ENCODE measurements around the gene BRINP2. TPM values are rescaled to one million over a fixed set of nuclear protein-coding genes. Genes with fewer than 3 reads are reported as not detected.
A peak's percentile ranks its signal among the peaks of the same experiment; 100 is the strongest.

BRINP2 gene
- total RNA-seq, 1 donor from 2014 or later, result 17.1 TPM

GRCh38 chr1:177163844-177164379, 6.8 kb upstream of the BRINP2 start:
- DNase-seq (ENCODE audit: low spot score in 2 of 2) (no peak), FAIRE-seq (no peak)

- FAIRE-seq (no peak), DNase-seq (ENCODE audit: low spot score in 2 of 2) (peak; percentile 54 to 55)
Measured at GRCh38 chr1:177164380-177165068, 6.2 kb upstream of the BRINP2 start, which contains the start of gene ASTN1. Gene ASTN1, minus strand, starts transcription at chr1:177164712. Its CDS starts 36 bp downstream, at chr1:177164676.

GRCh38 chr1:177165069-177165439, 5.7 kb upstream of the BRINP2 start:
- FAIRE-seq (no peak), DNase-seq (ENCODE audit: low spot score in 2 of 2) (no peak)

- FAIRE-seq (no peak), DNase-seq (ENCODE audit: low spot score in 2 of 2) (no peak)
Measured at GRCh38 chr1:177171536-177172123, 872 bp downstream of the BRINP2 start.

DNA sequence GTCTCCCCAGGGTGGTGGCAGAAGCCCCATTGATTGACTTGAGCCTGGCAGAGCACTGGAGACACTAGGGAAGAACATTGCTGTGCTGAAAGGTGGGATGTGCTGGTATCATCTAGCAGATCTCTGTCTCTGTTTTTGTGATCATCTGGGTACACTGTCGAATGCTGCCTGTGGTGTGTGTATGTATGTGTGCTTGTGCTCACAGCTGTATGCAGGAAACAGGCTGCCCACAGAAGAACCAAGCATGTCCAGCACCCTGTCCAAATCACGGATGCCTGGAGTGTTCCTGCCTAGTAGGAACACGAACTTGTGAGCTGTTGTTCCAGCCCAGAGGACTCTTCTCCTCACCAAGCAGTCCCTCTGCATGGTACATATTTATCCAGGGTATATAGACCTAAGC, 1.5 kb downstream of the BRINP2 start:
- FAIRE-seq (no peak), DNase-seq (ENCODE audit: low spot score in 2 of 2) (no peak)

DNA sequence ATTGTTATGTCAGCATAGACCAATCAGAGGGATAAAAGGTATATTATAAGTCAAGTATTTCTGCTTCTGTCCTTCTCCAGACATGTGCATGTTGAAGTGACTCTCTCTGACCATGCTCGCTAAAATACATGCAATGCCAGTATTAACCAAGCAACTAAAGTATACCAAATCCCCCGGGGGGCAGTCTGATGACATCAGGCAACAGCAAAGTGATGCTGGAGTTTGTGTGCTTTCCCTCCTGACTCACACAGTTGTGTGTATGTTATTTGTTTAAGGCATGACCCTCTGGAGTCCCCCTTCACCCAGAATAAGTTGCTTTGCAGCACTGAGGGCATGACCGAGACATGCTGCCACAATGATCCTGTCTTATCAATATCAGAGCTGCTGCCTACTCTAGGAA, 2.1 kb downstream of the BRINP2 start:
- DNase-seq (ENCODE audit: low spot score in 2 of 2), result no peak
- FAIRE-seq, result no peak

- no peak for DNase-seq (ENCODE audit: low spot score in 2 of 2)
Measured at GRCh38 chr1:177173976-177174375, 3.2 kb downstream of the BRINP2 start.

DNA sequence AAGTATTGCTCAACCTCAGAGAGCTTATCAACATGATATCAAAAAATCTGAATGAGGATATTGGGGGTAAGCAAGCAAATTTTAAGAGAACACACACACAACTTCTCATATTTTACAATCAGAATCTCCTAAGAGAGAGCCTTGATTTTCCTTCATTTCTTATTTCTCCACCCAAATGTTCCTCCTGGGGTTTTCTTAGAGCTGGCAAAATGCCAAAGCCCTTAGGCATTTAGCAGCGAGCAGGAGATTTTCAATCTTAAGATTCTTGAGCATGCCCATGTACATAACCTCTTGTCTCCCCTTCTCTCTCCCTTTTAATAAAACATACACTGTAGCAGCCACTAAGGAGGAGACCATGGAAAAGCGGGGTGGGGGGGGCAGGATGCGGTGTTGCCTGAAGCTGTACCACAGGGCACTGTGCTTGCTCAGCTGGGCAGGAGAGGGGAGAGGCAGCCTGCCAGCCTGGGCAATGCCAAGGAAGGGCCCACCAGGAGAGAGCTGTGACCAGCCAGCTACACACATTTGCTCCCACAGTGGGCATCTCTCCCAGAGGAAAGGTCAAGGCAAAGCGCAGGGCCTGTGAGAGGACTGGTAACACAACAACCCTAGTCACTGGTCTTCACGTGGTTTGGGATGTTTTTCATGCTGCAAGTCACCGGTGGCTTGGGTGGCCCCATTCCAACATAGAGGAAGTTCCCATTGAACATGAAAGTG, 4.3 kb downstream of the BRINP2 start:
- peak in 1 of 2 donors; percentile 14 for DNase-seq (ENCODE audit: low spot score in 2 of 2)
- no peak for FAIRE-seq

More at GRCh38 chr1:177173976-177174375, 3.2 kb downstream of the BRINP2 start:
- no peak for FAIRE-seq

- DNase-seq (ENCODE audit: low spot score in 2 of 2) (no peak), FAIRE-seq (no peak)
Measured at GRCh38 chr1:177181280-177181630, 10.5 kb downstream of the BRINP2 start.

DNA sequence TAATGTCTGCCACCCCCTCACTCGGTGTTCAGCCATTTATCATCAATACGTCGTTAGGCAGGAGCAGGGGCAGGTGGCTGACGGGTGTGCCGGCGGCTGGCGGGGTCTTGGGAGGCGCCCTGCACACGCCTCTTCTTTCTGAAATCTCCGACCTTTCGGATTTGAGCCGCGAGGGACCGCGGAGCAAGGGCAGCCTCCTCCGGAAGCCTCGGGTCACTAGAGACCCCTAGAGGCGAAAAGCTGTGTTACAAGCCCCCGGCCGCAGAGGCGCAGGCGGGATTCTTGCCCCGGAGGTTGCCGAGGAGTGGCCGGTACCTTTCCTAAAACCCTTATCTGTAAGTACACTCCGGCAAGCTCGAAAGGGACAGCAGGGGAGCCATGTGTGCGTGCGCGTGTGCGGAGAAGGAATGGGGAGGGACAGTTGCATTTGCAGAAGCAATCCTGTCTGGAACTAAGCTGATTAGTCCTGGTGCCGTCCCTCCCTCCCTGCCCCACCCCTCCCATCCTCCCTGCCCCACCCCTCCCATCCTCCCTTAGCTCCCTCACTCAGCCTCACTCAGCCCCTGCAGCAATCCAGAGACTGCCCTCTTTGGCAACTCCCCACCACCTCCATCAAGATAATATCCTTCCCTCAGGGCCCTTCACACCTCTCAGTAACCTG, 11.0 kb downstream of the BRINP2 start:
- DNase-seq (ENCODE audit: low spot score in 2 of 2) (peak in 1 of 2 donors; percentile 64), FAIRE-seq (no peak)

DNA sequence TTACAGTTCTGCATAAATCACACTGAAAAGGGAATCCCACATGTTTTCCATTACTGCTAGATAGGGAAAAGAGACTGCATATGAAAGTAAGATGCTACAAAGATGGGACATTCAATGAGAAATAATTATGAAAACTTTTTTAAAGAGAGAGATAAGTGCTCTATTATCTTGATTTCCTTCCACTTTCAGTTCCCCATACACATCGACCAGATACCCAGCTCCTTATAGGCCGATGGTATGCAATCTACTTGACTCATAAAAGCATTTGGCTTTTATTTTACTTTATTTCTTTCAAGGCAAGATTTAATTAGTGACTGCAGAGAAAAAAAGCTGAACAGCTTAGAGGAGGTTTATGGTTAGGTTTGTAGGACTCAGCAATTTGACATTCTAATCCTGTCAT, 13.1 kb downstream of the BRINP2 start:
- DNase-seq (ENCODE audit: low spot score in 2 of 2) (no peak), FAIRE-seq (no peak)

GRCh38 chr1:177185209-177185608, 14.5 kb downstream of the BRINP2 start:
- DNase-seq (ENCODE audit: low spot score in 2 of 2) (no peak), FAIRE-seq (no peak)

DNA sequence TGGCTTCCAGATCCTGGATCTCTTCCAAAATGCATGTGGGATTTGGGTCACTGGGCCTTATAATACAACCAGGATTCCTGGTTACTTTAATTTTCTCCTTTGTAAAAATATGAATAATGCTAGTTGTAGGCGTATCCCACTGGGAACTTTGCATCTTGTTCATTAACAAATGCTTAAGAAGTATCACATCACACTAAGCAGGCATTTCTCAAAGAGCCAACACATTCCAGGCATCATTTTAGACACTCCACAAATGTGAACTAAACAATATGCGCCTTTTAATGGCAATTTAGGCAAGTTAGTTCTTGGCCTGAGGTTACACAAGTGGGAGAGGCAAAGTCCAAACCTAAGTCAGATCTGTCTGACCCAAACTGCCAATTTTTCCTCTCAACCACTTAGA, 15.9 kb downstream of the BRINP2 start:
- DNase-seq (ENCODE audit: low spot score in 2 of 2), result no peak
- no peak for FAIRE-seq

- no peak for DNase-seq (ENCODE audit: low spot score in 2 of 2)
- FAIRE-seq, result no peak
Measured at GRCh38 chr1:177190308-177190970, 19.7 kb downstream of the BRINP2 start.

DNA sequence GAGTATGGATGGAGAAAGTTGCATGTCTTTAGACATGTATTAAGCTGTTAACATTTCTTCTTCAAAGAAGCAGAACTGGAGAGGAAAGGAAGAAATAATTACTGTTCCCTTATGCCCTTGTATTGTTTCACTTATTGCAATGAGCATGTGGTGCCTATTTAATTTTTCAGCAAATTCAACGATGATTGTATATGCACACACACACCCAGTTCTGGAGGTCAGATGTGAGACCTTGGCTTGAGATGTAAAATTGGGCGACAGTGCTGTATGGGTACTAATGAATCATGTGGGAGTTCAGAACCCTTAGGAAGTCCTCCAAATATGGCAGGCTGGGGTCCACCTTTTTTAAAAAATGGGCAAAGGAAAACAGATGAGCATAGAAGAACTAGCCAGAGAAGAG, 27.5 kb downstream of the BRINP2 start:
- FAIRE-seq, result no peak
- DNase-seq (ENCODE audit: low spot score in 2 of 2), result no peak

DNA sequence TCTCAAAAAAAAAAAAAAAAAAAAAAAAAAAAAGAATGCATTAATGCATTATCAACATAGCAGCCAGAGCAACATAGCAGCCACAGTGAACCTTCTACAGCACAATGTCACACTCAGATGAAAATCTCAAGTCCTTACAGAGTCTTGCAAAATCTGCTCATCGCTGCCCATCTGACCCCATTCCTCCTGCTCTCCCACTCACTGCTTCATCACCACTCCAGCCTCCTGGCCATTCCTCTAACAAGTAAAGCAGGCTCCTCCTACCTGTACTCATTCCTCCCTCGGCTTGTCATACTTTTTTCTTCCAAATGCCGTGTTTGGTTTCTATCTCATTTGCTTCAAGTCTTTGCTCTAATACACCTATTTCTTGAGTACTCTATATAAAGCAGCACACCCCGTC, 29.5 kb downstream of the BRINP2 start:
- DNase-seq (ENCODE audit: low spot score in 2 of 2), result no peak
- no peak for FAIRE-seq

DNA sequence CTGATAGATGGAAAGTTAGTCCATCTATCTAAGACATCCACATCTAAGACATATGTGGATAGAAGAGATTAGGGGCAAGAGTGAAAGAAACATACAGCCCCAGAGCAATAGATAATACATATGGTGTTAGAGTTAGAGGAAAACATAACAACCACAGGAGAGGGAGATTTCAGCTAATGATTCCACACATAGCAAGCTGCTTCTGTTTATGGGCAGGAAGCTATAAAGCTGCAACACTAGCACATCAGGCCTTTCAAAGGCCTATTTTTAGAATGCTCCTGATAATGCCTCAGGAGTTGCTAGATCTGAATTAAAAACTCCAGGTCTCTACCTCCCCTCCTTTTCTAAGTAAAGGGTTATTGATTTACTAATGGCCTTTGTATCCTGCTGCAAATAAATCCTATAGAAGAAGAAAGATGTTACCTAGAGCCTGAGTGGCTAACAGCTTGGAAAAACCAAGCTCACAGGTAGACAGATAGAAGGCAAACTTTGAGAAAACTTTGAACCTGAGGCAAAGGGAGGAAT, 36.1 kb downstream of the BRINP2 start:
- DNase-seq (ENCODE audit: low spot score in 2 of 2) (no peak), FAIRE-seq (no peak)

DNA sequence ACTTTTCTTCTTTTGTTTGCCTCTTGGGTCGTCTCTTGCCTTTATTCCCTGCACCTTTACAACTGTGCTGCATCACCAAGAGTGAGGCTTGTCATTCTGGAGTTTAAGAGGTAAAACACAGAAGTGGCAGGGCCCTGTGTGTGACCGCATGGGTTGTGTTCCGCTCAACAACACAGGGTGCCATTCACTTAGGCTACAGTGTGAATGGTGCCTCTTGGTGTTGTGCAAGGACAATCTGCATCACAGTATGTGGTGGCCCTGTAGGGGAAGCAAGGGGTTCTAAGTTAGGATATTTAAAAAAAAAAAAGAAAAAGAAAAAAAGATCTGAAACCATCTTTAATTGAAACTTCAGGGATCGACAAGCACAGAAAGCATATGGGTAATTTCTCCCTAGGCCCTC, 38.2 kb downstream of the BRINP2 start:
- DNase-seq (ENCODE audit: low spot score in 2 of 2), result no peak
- no peak for FAIRE-seq

DNA sequence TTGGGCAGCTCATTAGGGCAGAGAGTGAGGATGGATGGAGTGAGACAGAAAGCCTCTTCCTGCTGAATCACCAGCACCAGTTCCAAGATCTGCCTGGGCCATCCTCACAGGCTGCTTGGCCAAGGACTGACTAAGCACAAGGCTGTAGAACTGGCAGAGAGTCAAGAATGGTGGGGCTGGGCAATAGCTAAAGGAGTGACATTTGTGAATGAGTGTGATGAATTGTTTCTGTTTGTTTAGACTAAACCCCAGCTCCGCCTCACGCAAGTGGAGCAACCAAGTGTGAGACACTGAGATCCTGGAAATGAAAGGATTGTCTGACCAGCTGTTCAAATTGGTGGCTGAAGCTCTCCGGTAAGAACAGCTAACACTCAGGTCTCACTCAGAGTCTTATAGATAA, 38.6 kb downstream of the BRINP2 start:
- FAIRE-seq, result no peak
- peak in 1 of 2 donors; percentile 40 for DNase-seq (ENCODE audit: low spot score in 2 of 2)

GRCh38 chr1:177210071-177210470, 39.3 kb downstream of the BRINP2 start:
- DNase-seq (ENCODE audit: low spot score in 2 of 2), result no peak
- FAIRE-seq, result no peak

Data from frontal cortex (tissue), 4 donors.